ENCODE data around the gene PDZD2. TPM values are rescaled to one million over a fixed set of nuclear protein-coding genes. Genes with fewer than 3 reads are reported as not detected.
"Not testable (repeated sequence)": the region's sequence is repeated elsewhere in the genome, so short reads cannot be mapped to it uniquely, and the experiment has no call there.

Gene PDZD2
- total RNA-seq, 1 donor from 2014 or later = 105 TPM

- intact Hi-C loops (cut with DNase I) = no loop called here
- ATAC-seq (no peak), DNase-seq (ENCODE audit: low spot score) (no peak)
Observed at GRCh38 chr5:32057187-32058096, 418.5 kb downstream of the PDZD2 start.

GRCh38 chr5:32058101-32058500 is 419.2 kb downstream of the PDZD2 start:
- no peak for ATAC-seq
- intact Hi-C loops (cut with DNase I) = no loop called here

GRCh38 chr5:32058997-32059396 is 420.1 kb downstream of the PDZD2 start:
- intact Hi-C loops (cut with DNase I) = no loop called here
- DNase-seq (ENCODE audit: low spot score) (no peak), ATAC-seq (peak; percentile 19)

More at GRCh38 chr5:32058101-32058500, 419.2 kb downstream of the PDZD2 start:
- no peak for DNase-seq (ENCODE audit: low spot score)

- no peak for DNase-seq (ENCODE audit: low spot score)
- intact Hi-C loops (cut with DNase I) = no loop called here
- no peak for ATAC-seq
Observed at GRCh38 chr5:32059761-32060530, 421.0 kb downstream of the PDZD2 start.

GRCh38 chr5:32061236-32061635 is 422.3 kb downstream of the PDZD2 start:
- no peak for ATAC-seq
- DNase-seq (ENCODE audit: low spot score) = no peak
- intact Hi-C loops (cut with DNase I) = no loop called here

- ATAC-seq (peak; percentile 87), DNase-seq (ENCODE audit: low spot score) (no peak)
- intact Hi-C loops (cut with DNase I) = no loop called here
Observed at GRCh38 chr5:32066448-32066847, 427.5 kb downstream of the PDZD2 start.

GRCh38 chr5:32067774-32068470 is 429.0 kb downstream of the PDZD2 start:
- peak; percentile 8 for ATAC-seq
- intact Hi-C loops (cut with DNase I) = no loop called here
- DNase-seq (ENCODE audit: low spot score) = no peak

GRCh38 chr5:32068561-32068960 is 429.6 kb downstream of the PDZD2 start:
- ATAC-seq (no peak), DNase-seq (ENCODE audit: low spot score) (no peak)
- intact Hi-C loops (cut with DNase I) = no loop called here

GRCh38 chr5:32069396-32069795 is 430.5 kb downstream of the PDZD2 start:
- intact Hi-C loops (cut with DNase I) = no loop called here
- ATAC-seq (no peak), DNase-seq (ENCODE audit: low spot score) (no peak)

GRCh38 chr5:32071351-32071944 is 432.5 kb downstream of the PDZD2 start:
- DNase-seq (ENCODE audit: low spot score) = no peak
- peak; percentile 43 for ATAC-seq
- intact Hi-C loops (cut with DNase I) = loop anchor here (10.0 kb wide), 1 partner anchor 247 kb away; no protein-coding TSS in a partner anchor

GRCh38 chr5:32072054-32072453 is 433.1 kb downstream of the PDZD2 start:
- ATAC-seq (no peak), DNase-seq (ENCODE audit: low spot score) (no peak)
- intact Hi-C loops (cut with DNase I) = loop anchor here (10.0 kb wide), 1 partner anchor 247 kb away; no protein-coding TSS in a partner anchor

GRCh38 chr5:32074401-32074800 is 435.5 kb downstream of the PDZD2 start:
- intact Hi-C loops (cut with DNase I) = loop anchor here (10.0 kb wide), 1 partner anchor 250 kb away; no protein-coding TSS in a partner anchor
- no peak for ATAC-seq
- no peak for DNase-seq (ENCODE audit: low spot score)

- intact Hi-C loops (cut with DNase I) = loop anchor here (10.0 kb wide), 1 partner anchor 252 kb away; no protein-coding TSS in a partner anchor
- ATAC-seq = peak; percentile 59
- DNase-seq (ENCODE audit: low spot score) = peak; percentile 73
Observed at GRCh38 chr5:32076699-32077695, 438.1 kb downstream of the PDZD2 start.

GRCh38 chr5:32078855-32079254 is 439.9 kb downstream of the PDZD2 start:
- not testable (repeated sequence) for ATAC-seq; DNase-seq (ENCODE audit: low spot score)
- intact Hi-C loops (cut with DNase I) = loop anchor here (10.0 kb wide), 1 partner anchor 254 kb away; no protein-coding TSS in a partner anchor

GRCh38 chr5:32080565-32080964 is 441.6 kb downstream of the PDZD2 start:
- ATAC-seq; DNase-seq (ENCODE audit: low spot score); intact Hi-C loops (cut with DNase I): not testable (repeated sequence)

GRCh38 chr5:32082701-32083100 is 443.8 kb downstream of the PDZD2 start:
- DNase-seq (ENCODE audit: low spot score) (no peak), ATAC-seq (no peak)
- intact Hi-C loops (cut with DNase I) = no loop called here

- intact Hi-C loops (cut with DNase I) = no loop called here
- ATAC-seq = peak; percentile 89
- DNase-seq (ENCODE audit: low spot score) = no peak
Observed at GRCh38 chr5:32083981-32084430, 445.1 kb downstream of the PDZD2 start.

Measured in sciatic nerve (tissue), 2 donors.